Lung (tissue), 12 donors: Measurements from ENCODE around the gene THAP8. TPM values are rescaled to one million over a fixed set of nuclear protein-coding genes. Genes with fewer than 3 reads are reported as not detected.

Experiments used
- ATAC-seq: fragments of 200-7000 bp; cut with Tn5 transposase; one replicate; pipeline ENCODE4 v1.9.1; 2020; ENCODE audit warnings: moderate number of reproducible peaks; ENCODE audit not compliant: insufficient read depth, low FRiP score
- DNase-seq, 3 donors: peaks; one replicate each; pipeline ENCODE4 v3.0.0-alpha.2; 2013 to 2017
- H3K27ac ChIP-seq, 2 donors: one replicate each; pipeline ENCODE4 v1.5.1; 2013; ENCODE audit warnings: mild to moderate bottlenecking in 2 of 2, moderate library complexity in 2 of 2, control low read depth in 1 of 2, inconsistent platforms in 1 of 2, low read depth in 1 of 2, low read length in 1 of 2
- H3K27me3 ChIP-seq, 3 donors: one replicate each; pipeline ENCODE4 v1.5.1; 2013; ENCODE audit warnings: low read length in 2 of 3; ENCODE audit not compliant: control insufficient read depth in 3 of 3, insufficient read depth in 3 of 3
- H3K36me3 ChIP-seq, 4 donors: one replicate each; pipeline ENCODE4 v1.5.1; 2013; ENCODE audit warnings: low read length in 4 of 4, mild to moderate bottlenecking in 1 of 4, moderate library complexity in 1 of 4; ENCODE audit not compliant: control insufficient read depth in 4 of 4, insufficient read depth in 4 of 4
- H3K4me1 ChIP-seq, 5 donors: one replicate each; pipeline ENCODE4 v1.5.1; 2013; ENCODE audit warnings: low read length in 5 of 5, mild to moderate bottlenecking in 2 of 5, moderate library complexity in 1 of 5; ENCODE audit not compliant: control insufficient read depth in 5 of 5, insufficient read depth in 5 of 5
- H3K4me3 ChIP-seq: one replicate; pipeline ENCODE4 v1.5.1; 2013; ENCODE audit warnings: mild to moderate bottlenecking, control low read depth, moderate library complexity
- H3K9ac ChIP-seq, 2 donors: one replicate each; pipeline ENCODE4 v1.5.1; 2013; ENCODE audit warnings: low read length in 2 of 2, control low read depth in 1 of 2; ENCODE audit not compliant: insufficient read depth in 1 of 2
- H3K9me3 ChIP-seq, 4 donors: one replicate each; pipeline ENCODE4 v1.5.1; 2013; ENCODE audit warnings: low read length in 3 of 4, mild to moderate bottlenecking in 1 of 4, moderate library complexity in 1 of 4; ENCODE audit not compliant: control insufficient read depth in 4 of 4, insufficient read depth in 3 of 4
- WGBS, 2 donors: extraction: QIAGEN DNeasy Blood & Tissue Kit; methylation state at CpG; one replicate each; pipeline ENCODE4 v1.1.7; 2013; 5-methylcytosine and 5-hydroxymethylcytosine counted together
- polyA plus RNA-seq, 2 donors: library from polyadenylated mRNA; stranded (reverse); fragments of 200-250 nt; gene quantifications; one replicate each; pipeline ENCODE4 v1.2.1, GENCODE V29; 2013
- total RNA-seq, 2 donors: library from RNA; depleted of rRNA in 1 of 2; stranded (reverse); fragments of >200 nt in 1 of 2; gene quantifications; one replicate each; pipeline ENCODE4 v1.2.1, GENCODE V29; 2014 to 2021
- TF ChIP-seq, protein P1 (sequence below): IDR thresholded peaks from 2 replicates; pipeline ENCODE4 v1.5.1; 2012; ENCODE audit warnings: mild to moderate bottlenecking; ENCODE audit errors: control extremely low read depth, extremely low read depth
- donor health status: control.
- donor health status: control.
- donor health status: Bipolar disorder and iron deficiency.
- donor health status: healthy.
- donor health status: DM: yes; HTN: yes; CAD: no.

Gene THAP8
- total and polyA plus RNA-seq, 4 donors: 4.1 to 6.4 (median 5.5) TPM

DNA sequence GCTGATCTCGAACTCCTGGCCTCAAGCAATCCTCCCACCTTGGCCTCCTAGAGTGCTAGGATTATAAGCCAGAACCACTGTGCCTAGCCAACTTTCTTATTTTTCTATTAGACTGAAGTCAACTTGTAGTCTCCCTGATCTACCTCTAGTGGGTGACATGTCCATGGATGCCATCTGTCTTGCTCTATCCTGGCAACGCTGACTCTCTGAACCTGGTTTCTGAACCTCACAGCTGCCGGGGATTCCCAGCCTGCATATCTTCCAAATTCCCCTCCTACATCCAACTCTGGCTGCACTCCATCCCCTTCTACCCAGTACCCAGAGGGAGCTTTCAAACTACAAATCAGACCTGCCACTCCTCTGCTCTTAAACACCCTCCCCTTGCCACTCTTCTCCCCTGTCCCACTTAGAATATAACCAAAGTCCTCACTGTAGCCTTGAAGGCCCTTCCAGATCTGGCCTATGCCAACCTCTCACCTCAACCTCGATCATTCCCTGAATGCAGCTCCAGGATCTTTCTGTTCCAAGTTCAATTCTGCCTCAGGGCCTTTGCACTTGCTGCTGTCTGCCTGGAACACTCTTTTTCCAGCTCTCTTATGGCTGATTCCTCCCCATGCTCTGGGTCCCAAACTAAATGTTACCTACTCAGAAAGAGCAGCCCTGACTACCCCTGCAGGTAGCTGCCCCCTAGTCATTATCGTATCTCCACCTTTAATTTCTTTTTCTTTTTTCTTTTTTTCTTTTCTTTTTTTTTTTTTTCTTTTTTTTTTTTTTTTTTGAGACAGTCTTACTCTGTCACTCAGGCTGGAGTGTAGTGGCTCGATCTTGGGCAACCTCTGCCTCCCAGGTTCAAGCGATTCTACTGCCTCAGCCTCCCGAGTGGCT, 23.6 kb downstream of the THAP8 start:
- TF ChIP-seq, protein P1, sequence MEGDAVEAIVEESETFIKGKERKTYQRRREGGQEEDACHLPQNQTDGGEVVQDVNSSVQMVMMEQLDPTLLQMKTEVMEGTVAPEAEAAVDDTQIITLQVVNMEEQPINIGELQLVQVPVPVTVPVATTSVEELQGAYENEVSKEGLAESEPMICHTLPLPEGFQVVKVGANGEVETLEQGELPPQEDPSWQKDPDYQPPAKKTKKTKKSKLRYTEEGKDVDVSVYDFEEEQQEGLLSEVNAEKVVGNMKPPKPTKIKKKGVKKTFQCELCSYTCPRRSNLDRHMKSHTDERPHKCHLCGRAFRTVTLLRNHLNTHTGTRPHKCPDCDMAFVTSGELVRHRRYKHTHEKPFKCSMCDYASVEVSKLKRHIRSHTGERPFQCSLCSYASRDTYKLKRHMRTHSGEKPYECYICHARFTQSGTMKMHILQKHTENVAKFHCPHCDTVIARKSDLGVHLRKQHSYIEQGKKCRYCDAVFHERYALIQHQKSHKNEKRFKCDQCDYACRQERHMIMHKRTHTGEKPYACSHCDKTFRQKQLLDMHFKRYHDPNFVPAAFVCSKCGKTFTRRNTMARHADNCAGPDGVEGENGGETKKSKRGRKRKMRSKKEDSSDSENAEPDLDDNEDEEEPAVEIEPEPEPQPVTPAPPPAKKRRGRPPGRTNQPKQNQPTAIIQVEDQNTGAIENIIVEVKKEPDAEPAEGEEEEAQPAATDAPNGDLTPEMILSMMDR: no peak
- no peak for DNase-seq
- Histone ChIP-seq H3K9ac (no peak overlapping the region), H3K27ac (no peak overlapping the region), H3K9me3 (no peaks in the 10 kb centered on the region), H3K36me3 (peaks cover 0 to 6% (median 3%) of the 10 kb centered on the region in 4 donors), H3K4me3 (no peak overlapping the region), H3K4me1 (peaks cover 0 to 9% (median 0%) of the 10 kb centered on the region in 5 donors), H3K27me3 (no peaks in the 10 kb centered on the region)
- ATAC-seq: no peak
- 90 to 93% methylated on average over 8 of the region's 8 CpGs for WGBS, 2 donors

- H3K27ac ChIP-seq: no peak overlapping the region
- H3K27me3 ChIP-seq: no peaks in the 10 kb centered on the region
- ATAC-seq (no peak), DNase-seq (no peak)
- H3K36me3 ChIP-seq: peaks cover 0 to 16% (median 7%) of the 10 kb centered on the region in 4 donors
- H3K9me3 ChIP-seq: no peaks in the 10 kb centered on the region
- TF ChIP-seq, protein P1: no peak
- H3K4me1 ChIP-seq: peaks cover 0 to 9% (median 0%) of the 10 kb centered on the region in 5 donors
- H3K9ac ChIP-seq: no peak overlapping the region
- no peak overlapping the region for H3K4me3 ChIP-seq
- 79 to 86% methylated on average over 10 of the region's 10 CpGs for WGBS, 2 donors
Measured at GRCh38 chr19:36028313-36029041, 25.6 kb downstream of the THAP8 start.

GRCh38 chr19:36027696-36028095, 26.4 kb downstream of the THAP8 start:
- DNase-seq: no peak
- peaks cover 0 to 5% (median 0%) of the 10 kb centered on the region in 5 donors for H3K4me1 ChIP-seq
- no peaks in the 10 kb centered on the region for H3K9me3 ChIP-seq
- H3K27me3 ChIP-seq: no peaks in the 10 kb centered on the region
- H3K27ac ChIP-seq: no peak overlapping the region
- peaks cover 0 to 21% (median 9%) of the 10 kb centered on the region in 4 donors for H3K36me3 ChIP-seq
- ATAC-seq: no peak
- WGBS, 2 donors: 99% methylated on average over 6 of the region's 6 CpGs
- TF ChIP-seq, protein P1: no peak
- H3K9ac ChIP-seq: no peak overlapping the region
- no peak overlapping the region for H3K4me3 ChIP-seq
